ENCODE data around the gene USP35. TPM values are rescaled to one million over a fixed set of nuclear protein-coding genes. Genes with fewer than 3 reads are reported as not detected.
A peak's percentile ranks its signal among the peaks of the same experiment; 100 is the strongest.

The USP35 gene
- total and polyA plus RNA-seq, 12 donors: 13.6 to 75.9 (median 32.1) TPM

DNA sequence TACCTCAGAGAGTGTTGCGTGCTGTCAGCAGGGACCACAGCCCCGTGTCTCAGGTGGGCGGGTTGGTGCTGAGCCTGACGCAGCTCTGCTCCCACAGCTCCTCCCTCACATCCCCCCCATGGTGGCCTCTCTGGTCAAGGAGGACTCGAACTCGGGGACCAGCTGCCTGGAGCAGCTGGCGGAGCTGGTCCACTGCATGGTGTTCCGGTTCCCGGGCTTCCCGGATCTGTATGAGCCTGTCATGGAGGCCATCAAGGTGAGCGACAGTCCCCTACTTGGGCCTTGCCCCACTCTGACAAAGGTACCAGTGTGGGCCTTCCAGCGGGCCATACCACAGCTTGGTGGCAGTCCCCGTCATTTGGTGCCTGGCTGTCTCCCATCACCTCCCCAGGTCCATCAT, 11.8 kb downstream of the USP35 start:
- H3K4me1 ChIP-seq (replicated peaks in 1 of 2): no peaks in the 10 kb centered on the region
- no peaks in the 10 kb centered on the region for H3K27me3 ChIP-seq
- peaks cover 0 to 60% of the 10 kb centered on the region in 2 donors for H3K36me3 ChIP-seq (replicated peaks in 1 of 2)
- no peaks in the 10 kb centered on the region for H3K9me3 ChIP-seq (replicated peaks in 1 of 3)
- TF ChIP-seq, protein P1, sequence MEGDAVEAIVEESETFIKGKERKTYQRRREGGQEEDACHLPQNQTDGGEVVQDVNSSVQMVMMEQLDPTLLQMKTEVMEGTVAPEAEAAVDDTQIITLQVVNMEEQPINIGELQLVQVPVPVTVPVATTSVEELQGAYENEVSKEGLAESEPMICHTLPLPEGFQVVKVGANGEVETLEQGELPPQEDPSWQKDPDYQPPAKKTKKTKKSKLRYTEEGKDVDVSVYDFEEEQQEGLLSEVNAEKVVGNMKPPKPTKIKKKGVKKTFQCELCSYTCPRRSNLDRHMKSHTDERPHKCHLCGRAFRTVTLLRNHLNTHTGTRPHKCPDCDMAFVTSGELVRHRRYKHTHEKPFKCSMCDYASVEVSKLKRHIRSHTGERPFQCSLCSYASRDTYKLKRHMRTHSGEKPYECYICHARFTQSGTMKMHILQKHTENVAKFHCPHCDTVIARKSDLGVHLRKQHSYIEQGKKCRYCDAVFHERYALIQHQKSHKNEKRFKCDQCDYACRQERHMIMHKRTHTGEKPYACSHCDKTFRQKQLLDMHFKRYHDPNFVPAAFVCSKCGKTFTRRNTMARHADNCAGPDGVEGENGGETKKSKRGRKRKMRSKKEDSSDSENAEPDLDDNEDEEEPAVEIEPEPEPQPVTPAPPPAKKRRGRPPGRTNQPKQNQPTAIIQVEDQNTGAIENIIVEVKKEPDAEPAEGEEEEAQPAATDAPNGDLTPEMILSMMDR (IDR thresholded peaks at IDR 0.05): no peak
- no peak for TF ChIP-seq POLR2A (IDR thresholded peaks at IDR 0.05)
- H3K4me3 ChIP-seq: no peak overlapping the region
- intact Hi-C loops (cut with DNase I): no loop called here
- no peak overlapping the region for H3K27ac ChIP-seq
- 91 to 96% (median 94%) methylated on average over 4 to 13 of the region's 13 CpGs for WGBS, 4 donors
- peak in 2 of 7 donors; percentile 6 to 18 for DNase-seq

DNA sequence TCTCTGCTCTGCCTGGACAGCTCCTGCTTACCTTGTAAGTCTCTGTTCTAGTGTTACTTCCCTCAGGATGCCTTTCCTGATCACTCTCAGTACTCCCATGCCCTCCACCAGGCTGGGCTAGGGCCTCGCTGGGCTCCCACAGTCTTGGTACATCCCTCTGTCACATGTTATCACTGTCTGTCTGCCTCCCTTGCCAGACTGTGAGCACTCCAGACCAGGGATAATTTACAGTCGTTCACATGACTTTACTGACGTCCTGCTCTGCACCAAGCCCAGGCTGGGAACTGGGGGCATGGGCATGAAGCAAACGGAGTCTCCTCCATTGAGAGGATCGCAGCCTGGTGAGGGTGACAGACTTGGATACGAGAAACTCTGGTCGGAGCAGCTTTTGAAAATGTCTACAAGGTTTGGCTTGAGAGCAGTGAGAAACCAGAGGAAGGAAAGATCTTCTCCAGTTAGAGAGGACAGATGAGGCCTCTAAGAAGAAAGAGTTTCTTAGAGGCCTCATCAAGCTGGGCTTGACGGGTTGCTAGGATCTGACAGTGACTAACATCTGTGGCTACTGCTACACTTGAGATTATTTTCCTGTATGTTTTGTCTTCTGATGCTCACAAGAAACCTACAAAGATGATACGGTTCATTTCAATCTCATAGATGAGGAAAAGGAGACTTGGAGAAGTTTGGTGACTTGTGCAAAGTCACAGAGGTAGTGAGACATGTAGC, 12.5 kb downstream of the USP35 start:
- H3K36me3 ChIP-seq (replicated peaks in 1 of 2): peaks cover 0 to 67% of the 10 kb centered on the region in 2 donors
- 80 to 83% (median 82%) methylated on average over 9 of the region's 9 CpGs for WGBS, 4 donors
- no peaks in the 10 kb centered on the region for H3K4me1 ChIP-seq (replicated peaks in 1 of 2)
- no peak overlapping the region for H3K4me3 ChIP-seq
- no peaks in the 10 kb centered on the region for H3K9me3 ChIP-seq (replicated peaks in 1 of 3)
- no peak for TF ChIP-seq POLR2A (IDR thresholded peaks at IDR 0.05)
- TF ChIP-seq, protein P1 (IDR thresholded peaks at IDR 0.05): no peak
- DNase-seq: peak in 2 of 7 donors; percentile 11 to 14
- intact Hi-C loops (cut with DNase I): no loop called here
- no peaks in the 10 kb centered on the region for H3K27me3 ChIP-seq
- H3K27ac ChIP-seq: no peak overlapping the region

DNA sequence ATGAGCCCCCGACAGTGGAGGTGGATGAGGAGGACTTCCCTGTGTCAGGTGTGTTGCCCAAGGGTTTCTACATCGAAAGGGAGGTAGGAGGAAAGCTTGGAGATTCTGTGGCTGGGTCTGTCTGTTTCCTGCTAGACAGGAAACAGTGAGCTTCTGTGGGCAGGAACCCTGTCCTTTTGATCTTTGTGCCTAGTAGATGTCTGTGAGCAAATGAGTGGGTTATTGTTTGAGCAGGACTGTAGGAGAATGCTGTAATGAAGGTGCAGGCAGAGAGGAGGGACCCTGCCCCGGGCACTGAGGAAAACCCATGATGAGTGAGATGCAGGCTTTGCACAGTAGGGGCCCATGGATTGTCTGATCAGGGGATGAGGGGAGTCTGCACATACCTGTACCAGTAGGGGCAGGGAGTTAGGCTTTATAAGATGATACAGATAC, 14.0 kb downstream of the USP35 start:
- intact Hi-C loops (cut with DNase I): no loop called here
- Histone ChIP-seq H3K27ac (no peak overlapping the region), H3K4me3 (no peak overlapping the region), H3K27me3 (no peaks in the 10 kb centered on the region), H3K36me3 (replicated peaks in 1 of 2) (peaks cover 0 to 77% of the 10 kb centered on the region in 2 donors), H3K9me3 (replicated peaks in 1 of 3) (no peaks in the 10 kb centered on the region), H3K4me1 (replicated peaks in 1 of 2) (peaks cover 0 to 2% of the 10 kb centered on the region in 2 donors)
- peak in 1 of 7 donors; percentile 4 for DNase-seq
- 60 to 82% (median 72%) methylated on average over 3 of the region's 3 CpGs for WGBS, 4 donors
- TF ChIP-seq, protein P1 (IDR thresholded peaks at IDR 0.05): no peak
- no peak for TF ChIP-seq POLR2A (IDR thresholded peaks at IDR 0.05)

DNA sequence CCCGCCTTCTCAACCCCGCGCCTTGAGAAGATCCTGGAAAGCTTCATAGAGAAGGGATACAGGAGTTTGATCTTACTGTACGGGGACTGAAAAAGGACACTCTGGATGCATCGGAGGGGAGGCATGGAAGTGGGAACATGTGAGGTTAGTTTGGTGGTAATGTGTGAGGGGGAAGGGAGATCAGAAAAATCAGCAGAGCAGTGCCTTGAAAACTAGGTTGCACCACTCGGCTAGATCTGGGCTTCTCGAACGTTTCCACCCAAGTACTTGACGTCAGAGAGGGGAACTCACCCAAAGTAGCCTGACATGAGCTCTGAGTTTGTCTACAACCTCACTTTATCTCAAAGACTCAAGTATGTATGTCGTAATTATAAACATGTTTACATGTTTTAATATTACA, 14.5 kb downstream of the USP35 start:
- intact Hi-C loops (cut with DNase I): no loop called here
- TF ChIP-seq POLR2A (IDR thresholded peaks at IDR 0.05): no peak

More for the DNA sequence above, 14.5 kb downstream of the USP35 start:
- Histone ChIP-seq H3K9me3 (replicated peaks in 1 of 3) (no peaks in the 10 kb centered on the region), H3K4me1 (replicated peaks in 1 of 2) (peaks cover 0 to 6% of the 10 kb centered on the region in 2 donors), H3K4me3 (no peak overlapping the region), H3K27ac (no peak overlapping the region), H3K36me3 (replicated peaks in 1 of 2) (peaks cover 0 to 77% of the 10 kb centered on the region in 2 donors), H3K27me3 (no peaks in the 10 kb centered on the region)
- 80 to 89% (median 86%) methylated on average over 10 of the region's 10 CpGs for WGBS, 4 donors
- DNase-seq: peak in 1 of 7 donors; percentile 8

All from adrenal gland (tissue), 12 donors.